Measurements from ENCODE around the gene PPP4R4.

- TF ChIP-seq TAF1 (IDR thresholded peaks at IDR 0.05; ENCODE audit: borderline replicate concordance, low read depth, low read length) (no peak), EZH2phosphoT487 (IDR thresholded peaks at IDR 0.05; ENCODE audit: borderline replicate concordance, low read depth) (no peak), CTCF (IDR thresholded peaks at IDR 0.05) (no peak), USF2 (IDR thresholded peaks at IDR 0.05; ENCODE audit: borderline replicate concordance, low read depth, low read length) (no peak), NFIC (IDR thresholded peaks at IDR 0.05; ENCODE audit: borderline replicate concordance) (no peak), ELF1 (IDR thresholded peaks at IDR 0.05) (no peak), FOXJ3 (CRISPR knock-in tag; IDR thresholded peaks at IDR 0.05) (no peak), EP300 (IDR thresholded peaks at IDR 0.05; ENCODE audit: borderline replicate concordance in 1 of 2, low read depth in 1 of 2, low read length in 1 of 2) (no peak), RCOR1 (IDR thresholded peaks at IDR 0.05; ENCODE audit: low read length) (no peak)
- TF ChIP-seq, protein P1, sequence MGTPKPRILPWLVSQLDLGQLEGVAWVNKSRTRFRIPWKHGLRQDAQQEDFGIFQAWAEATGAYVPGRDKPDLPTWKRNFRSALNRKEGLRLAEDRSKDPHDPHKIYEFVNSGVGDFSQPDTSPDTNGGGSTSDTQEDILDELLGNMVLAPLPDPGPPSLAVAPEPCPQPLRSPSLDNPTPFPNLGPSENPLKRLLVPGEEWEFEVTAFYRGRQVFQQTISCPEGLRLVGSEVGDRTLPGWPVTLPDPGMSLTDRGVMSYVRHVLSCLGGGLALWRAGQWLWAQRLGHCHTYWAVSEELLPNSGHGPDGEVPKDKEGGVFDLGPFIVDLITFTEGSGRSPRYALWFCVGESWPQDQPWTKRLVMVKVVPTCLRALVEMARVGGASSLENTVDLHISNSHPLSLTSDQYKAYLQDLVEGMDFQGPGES (IDR thresholded peaks at IDR 0.05; ENCODE audit: low read depth, low read length): no peak
- TF ChIP-seq, protein P2, sequence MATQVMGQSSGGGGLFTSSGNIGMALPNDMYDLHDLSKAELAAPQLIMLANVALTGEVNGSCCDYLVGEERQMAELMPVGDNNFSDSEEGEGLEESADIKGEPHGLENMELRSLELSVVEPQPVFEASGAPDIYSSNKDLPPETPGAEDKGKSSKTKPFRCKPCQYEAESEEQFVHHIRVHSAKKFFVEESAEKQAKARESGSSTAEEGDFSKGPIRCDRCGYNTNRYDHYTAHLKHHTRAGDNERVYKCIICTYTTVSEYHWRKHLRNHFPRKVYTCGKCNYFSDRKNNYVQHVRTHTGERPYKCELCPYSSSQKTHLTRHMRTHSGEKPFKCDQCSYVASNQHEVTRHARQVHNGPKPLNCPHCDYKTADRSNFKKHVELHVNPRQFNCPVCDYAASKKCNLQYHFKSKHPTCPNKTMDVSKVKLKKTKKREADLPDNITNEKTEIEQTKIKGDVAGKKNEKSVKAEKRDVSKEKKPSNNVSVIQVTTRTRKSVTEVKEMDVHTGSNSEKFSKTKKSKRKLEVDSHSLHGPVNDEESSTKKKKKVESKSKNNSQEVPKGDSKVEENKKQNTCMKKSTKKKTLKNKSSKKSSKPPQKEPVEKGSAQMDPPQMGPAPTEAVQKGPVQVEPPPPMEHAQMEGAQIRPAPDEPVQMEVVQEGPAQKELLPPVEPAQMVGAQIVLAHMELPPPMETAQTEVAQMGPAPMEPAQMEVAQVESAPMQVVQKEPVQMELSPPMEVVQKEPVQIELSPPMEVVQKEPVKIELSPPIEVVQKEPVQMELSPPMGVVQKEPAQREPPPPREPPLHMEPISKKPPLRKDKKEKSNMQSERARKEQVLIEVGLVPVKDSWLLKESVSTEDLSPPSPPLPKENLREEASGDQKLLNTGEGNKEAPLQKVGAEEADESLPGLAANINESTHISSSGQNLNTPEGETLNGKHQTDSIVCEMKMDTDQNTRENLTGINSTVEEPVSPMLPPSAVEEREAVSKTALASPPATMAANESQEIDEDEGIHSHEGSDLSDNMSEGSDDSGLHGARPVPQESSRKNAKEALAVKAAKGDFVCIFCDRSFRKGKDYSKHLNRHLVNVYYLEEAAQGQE (IDR thresholded peaks at IDR 0.05; ENCODE audit: low read depth, low read length): no peak
These were observed 62.9 kb downstream of the PPP4R4 start for GRCh38 chr14:94237046-94237445.
